Neural progenitor cell (in vitro differentiated cells): Measurements from ENCODE around the gene PRSS38. TPM values are rescaled to one million over a fixed set of nuclear protein-coding genes. Genes with fewer than 3 reads are reported as not detected.

Experiments
- DNase-seq: peaks from one replicate; pipeline ENCODE4 v3.0.0-alpha.2; 2016; ENCODE audit warnings: low spot score
- H2AFZ ChIP-seq: fragments of 200-600 bp; sonication (generic); replicated peaks from 2 replicates; pipeline ENCODE4 v1.6.1; 2016; ENCODE audit warnings: antibody characterized with exemption
- H3F3A ChIP-seq: fragments of 200-600 bp; sonication (generic); 2 replicates; pipeline ENCODE4 v1.6.1; 2016; ENCODE audit warnings: antibody characterized with exemption, low read depth
- H3K27ac ChIP-seq: fragments of 200-600 bp; sonication (generic); 2 replicates; pipeline ENCODE4 v1.5.1; 2016; ENCODE audit warnings: mild to moderate bottlenecking
- H3K27me3 ChIP-seq: fragments of 200-600 bp; sonication (generic); 2 replicates; pipeline ENCODE4 v1.6.1; 2016; ENCODE audit warnings: mild to moderate bottlenecking, moderate library complexity
- H3K36me3 ChIP-seq: fragments of 200-600 bp; sonication (generic); 2 replicates; pipeline ENCODE4 v1.5.1; 2016
- H3K4me1 ChIP-seq: fragments of 200-600 bp; sonication (generic); 2 replicates; pipeline ENCODE4 v1.6.1; 2016; ENCODE audit warnings: mixed run types
- H3K4me2 ChIP-seq: fragments of 200-600 bp; sonication (generic); 2 replicates; pipeline ENCODE4 v1.6.1; 2016
- H3K4me3 ChIP-seq: fragments of 200-600 bp; sonication (generic); 2 replicates; pipeline ENCODE4 v1.5.1; 2016
- H3K79me2 ChIP-seq: fragments of 200-600 bp; sonication (generic); 2 replicates; pipeline ENCODE4 v1.6.1; 2016; ENCODE audit warnings: low read depth
- H3K9ac ChIP-seq: fragments of 200-600 bp; sonication (generic); 2 replicates; pipeline ENCODE4 v1.6.1; 2016
- H3K9me3 ChIP-seq: fragments of 200-600 bp; sonication (generic); 2 replicates; pipeline ENCODE4 v1.5.1; 2016; ENCODE audit warnings: low read depth
- H4K20me1 ChIP-seq: fragments of 200-600 bp; sonication (generic); 2 replicates; pipeline ENCODE4 v1.6.1; 2016; ENCODE audit warnings: low read depth
- H3K27ac Mint-ChIP-seq: 3 replicates; pipeline ENCODE4 v1.8.0; 2021; ENCODE audit warnings: mixed read lengths
- H3K27me3 Mint-ChIP-seq: 2 replicates; pipeline ENCODE4 v1.8.0; 2022; ENCODE audit warnings: low read depth, mild to moderate bottlenecking, inconsistent platforms, moderate library complexity, mixed read lengths; ENCODE audit not compliant: insufficient read depth
- H3K36me3 Mint-ChIP-seq: 3 replicates; pipeline ENCODE4 v1.8.0; 2021; ENCODE audit warnings: mixed read lengths
- H3K4me1 Mint-ChIP-seq: 3 replicates; pipeline ENCODE4 v1.8.0; 2021; ENCODE audit warnings: mixed read lengths
- H3K4me3 Mint-ChIP-seq: 3 replicates; pipeline ENCODE4 v1.8.0; 2021; ENCODE audit warnings: mild to moderate bottlenecking, moderate library complexity, mixed read lengths
- H3K9me3 Mint-ChIP-seq: 3 replicates; pipeline ENCODE4 v1.8.0; 2020; ENCODE audit warnings: mixed read lengths
- EZH2 ChIP-seq: fragments of 200-600 bp; sonication (generic); IDR thresholded peaks from 2 replicates; pipeline ENCODE4 v1.6.1; 2017; ENCODE audit warnings: antibody characterized with exemption, mild to moderate bottlenecking, moderate library complexity
- EZH2phosphoT487 ChIP-seq: fragments of 200-600 bp; sonication (generic); IDR thresholded peaks from 2 replicates; pipeline ENCODE4 v1.6.1; 2017; ENCODE audit warnings: antibody characterized with exemption
- total RNA-seq: library from RNA; depleted of rRNA; stranded (reverse); fragments of >200 nt; gene quantifications from 2 replicates; pipeline ENCODE4 v1.2.3, GENCODE V29; 2015; ENCODE audit warnings: low replicate concordance
- TF ChIP-seq, protein P1 (sequence below): fragments of 200-600 bp; sonication (generic); IDR thresholded peaks from 2 replicates; pipeline ENCODE4 v1.5.1; 2017; ENCODE audit warnings: antibody characterized with exemption, mild to moderate bottlenecking

PRSS38 gene
- not detected in 2 replicates for total RNA-seq

DNA sequence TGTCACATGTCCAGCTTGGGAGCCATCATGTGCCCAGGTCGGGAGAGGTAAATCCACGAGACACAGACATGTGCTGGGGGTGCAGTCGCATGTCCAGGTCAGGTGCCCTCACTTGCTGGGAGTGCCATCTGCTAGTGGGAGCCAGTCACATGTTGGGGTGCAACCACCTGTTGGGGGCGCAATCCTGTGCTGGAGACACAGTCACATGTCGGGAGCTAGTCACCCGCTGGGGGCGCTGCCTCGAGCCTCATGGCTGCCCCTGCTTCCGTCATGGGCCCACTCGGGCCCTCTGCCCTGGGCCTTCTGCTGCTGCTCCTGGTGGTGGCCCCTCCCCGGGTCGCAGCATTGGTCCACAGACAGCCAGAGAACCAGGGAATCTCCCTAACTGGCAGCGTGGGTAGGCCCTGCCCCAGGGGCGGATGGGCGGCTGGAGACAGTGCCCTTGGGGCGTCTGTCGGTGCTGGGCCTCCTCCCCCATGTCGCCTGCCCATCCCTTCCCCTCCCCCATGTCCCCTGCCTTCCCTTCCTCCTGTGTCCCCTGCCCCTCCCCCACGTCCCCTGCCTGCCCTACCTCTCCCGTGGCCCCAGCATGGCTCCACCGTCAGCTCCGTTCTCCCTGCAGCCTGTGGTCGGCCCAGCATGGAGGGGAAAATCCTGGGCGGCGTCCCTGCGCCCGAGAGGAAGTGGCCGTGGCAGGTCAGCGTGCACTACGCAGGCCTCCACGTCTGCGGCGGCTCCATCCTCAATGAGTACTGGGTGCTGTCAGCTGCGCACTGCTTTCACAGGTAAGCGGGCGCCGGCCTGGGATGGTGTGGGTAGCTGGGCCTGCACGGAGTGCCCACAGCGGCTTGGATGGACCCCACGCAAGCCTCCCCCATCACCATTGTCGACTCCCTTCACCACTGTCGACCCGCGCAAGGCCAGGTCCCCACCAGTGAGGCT lies at the start of gene PRSS38:
Gene PRSS38, plus strand, starts transcription at position 208 of the 942 bp plus-strand sequence. Its CDS starts 42 bp downstream, at position 250.
- Mint-ChIP-seq H3K9me3 (peaks cover 25% of the 10 kb centered on the region), H3K27me3 (peaks cover 2% of the 10 kb centered on the region), H3K36me3 (peaks cover 2% of the 10 kb centered on the region), H3K4me3 (no peak within 1 kb of the TSS), H3K27ac (no peak within 1 kb of the TSS), H3K4me1 (no peaks in the 10 kb centered on the region)
- Histone ChIP-seq H3K4me3 (no peak within 1 kb of the TSS), H3K27ac (no peak within 1 kb of the TSS), H3K9ac (no peak within 1 kb of the TSS), H4K20me1 (no peaks in the 10 kb centered on the region), H3K27me3 (no peaks in the 10 kb centered on the region), H2AFZ (no peak within 1 kb of the TSS), H3K79me2 (no peaks in the 10 kb centered on the region), H3K4me1 (no peaks in the 10 kb centered on the region), H3K4me2 (no peak within 1 kb of the TSS), H3F3A (no peaks in the 10 kb centered on the region), H3K36me3 (no peaks in the 10 kb centered on the region), H3K9me3 (peaks cover 4% of the 10 kb centered on the region)
- DNase-seq, result no peak
- TF ChIP-seq EZH2 (no peak), EZH2phosphoT487 (no peak)

DNA sequence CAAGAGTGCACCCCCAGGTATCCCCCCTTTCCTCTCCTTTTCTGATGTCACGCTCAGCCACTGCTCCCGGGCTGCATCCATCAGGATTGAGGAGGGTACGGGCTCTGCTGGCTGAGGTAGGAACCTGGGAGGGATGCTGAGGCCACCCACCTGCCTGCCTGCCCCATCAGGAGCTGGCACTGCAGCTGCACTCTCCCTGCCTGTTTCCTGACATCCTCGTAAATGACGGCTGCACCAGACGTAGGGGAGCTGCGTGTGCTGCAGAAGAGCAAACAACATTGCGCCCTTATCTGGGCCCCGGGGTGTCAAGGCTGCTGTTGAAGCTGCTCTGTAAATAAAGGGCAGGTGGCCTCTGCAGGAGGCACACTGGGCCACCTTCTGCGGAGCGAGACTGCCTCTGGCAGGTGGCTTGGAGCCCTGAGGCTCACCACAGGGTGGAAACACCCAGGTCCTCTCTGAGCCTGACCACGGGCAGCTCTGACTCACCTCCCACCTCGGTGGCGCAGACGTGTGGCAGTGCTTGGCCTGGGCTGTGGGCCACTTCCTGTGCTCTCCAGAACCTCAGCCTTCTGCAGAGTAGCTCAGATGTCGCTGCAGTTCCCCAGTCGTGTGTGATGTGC lies 49.4 kb upstream of the PRSS38 start:
- Mint-ChIP-seq H3K4me1 (peaks cover 4% of the 10 kb centered on the region), H3K27ac (no peak overlapping the region), H3K4me3 (no peak overlapping the region), H3K27me3 (peaks cover 2% of the 10 kb centered on the region), H3K9me3 (no peaks in the 10 kb centered on the region), H3K36me3 (peaks cover 7% of the 10 kb centered on the region)
- Histone ChIP-seq H3K9ac (no peak overlapping the region), H3K9me3 (no peaks in the 10 kb centered on the region), H4K20me1 (peaks cover 34% of the 10 kb centered on the region), H3F3A (no peaks in the 10 kb centered on the region), H3K4me2 (no peak overlapping the region), H3K27me3 (no peaks in the 10 kb centered on the region), H3K79me2 (peaks cover 20% of the 10 kb centered on the region), H3K36me3 (no peaks in the 10 kb centered on the region), H3K4me1 (no peaks in the 10 kb centered on the region), H3K4me3 (no peak overlapping the region), H3K27ac (no peak overlapping the region), H2AFZ (no peak overlapping the region)
- TF ChIP-seq EZH2phosphoT487 (no peak), EZH2 (no peak)
- TF ChIP-seq, protein P1, sequence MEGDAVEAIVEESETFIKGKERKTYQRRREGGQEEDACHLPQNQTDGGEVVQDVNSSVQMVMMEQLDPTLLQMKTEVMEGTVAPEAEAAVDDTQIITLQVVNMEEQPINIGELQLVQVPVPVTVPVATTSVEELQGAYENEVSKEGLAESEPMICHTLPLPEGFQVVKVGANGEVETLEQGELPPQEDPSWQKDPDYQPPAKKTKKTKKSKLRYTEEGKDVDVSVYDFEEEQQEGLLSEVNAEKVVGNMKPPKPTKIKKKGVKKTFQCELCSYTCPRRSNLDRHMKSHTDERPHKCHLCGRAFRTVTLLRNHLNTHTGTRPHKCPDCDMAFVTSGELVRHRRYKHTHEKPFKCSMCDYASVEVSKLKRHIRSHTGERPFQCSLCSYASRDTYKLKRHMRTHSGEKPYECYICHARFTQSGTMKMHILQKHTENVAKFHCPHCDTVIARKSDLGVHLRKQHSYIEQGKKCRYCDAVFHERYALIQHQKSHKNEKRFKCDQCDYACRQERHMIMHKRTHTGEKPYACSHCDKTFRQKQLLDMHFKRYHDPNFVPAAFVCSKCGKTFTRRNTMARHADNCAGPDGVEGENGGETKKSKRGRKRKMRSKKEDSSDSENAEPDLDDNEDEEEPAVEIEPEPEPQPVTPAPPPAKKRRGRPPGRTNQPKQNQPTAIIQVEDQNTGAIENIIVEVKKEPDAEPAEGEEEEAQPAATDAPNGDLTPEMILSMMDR, result no peak
- DNase-seq, result no peak

DNA sequence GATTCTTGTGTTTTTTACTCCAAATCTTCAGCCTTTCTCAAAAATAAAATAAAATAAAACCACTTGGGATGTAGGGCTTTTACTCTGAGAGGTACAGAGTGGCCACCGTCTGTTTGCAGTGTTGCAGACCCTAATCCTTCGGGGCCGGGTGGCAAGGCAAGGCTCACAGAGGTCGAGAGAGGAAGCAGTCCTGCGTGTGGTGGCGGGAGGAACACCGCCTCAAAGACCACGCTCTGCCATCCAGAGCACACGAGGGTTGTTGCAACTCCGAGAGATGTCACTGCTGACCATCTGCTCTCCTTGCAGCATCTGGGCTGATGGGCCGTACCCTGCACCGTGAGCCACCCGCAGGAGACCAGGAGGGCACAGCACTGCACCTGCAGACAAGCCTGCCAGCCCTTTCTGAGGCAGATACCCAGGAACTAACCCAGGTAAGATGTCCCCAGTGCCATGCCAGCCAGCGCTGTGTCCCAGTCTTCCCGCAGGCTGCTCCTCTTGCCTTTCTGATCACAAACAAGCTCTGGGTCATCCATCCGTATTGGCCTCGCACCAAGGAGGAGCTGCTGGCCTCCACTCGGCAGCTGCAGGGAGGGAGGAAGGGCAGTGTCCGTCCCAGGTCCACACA lies 48.7 kb upstream of the PRSS38 start:
- TF ChIP-seq EZH2 (no peak), EZH2phosphoT487 (no peak)
- TF ChIP-seq, protein P1, result no peak
- Mint-ChIP-seq H3K4me3 (no peak overlapping the region), H3K9me3 (no peaks in the 10 kb centered on the region), H3K4me1 (peaks cover 2% of the 10 kb centered on the region), H3K36me3 (peaks cover 7% of the 10 kb centered on the region), H3K27me3 (peaks cover 2% of the 10 kb centered on the region), H3K27ac (no peak overlapping the region)
- H3K9me3 ChIP-seq, result no peaks in the 10 kb centered on the region
- no peak overlapping the region for H3K4me3 ChIP-seq
- no peak overlapping the region for H2AFZ ChIP-seq
- H3K4me1 ChIP-seq, result no peaks in the 10 kb centered on the region
- DNase-seq, result no peak
- H3K36me3 ChIP-seq, result no peaks in the 10 kb centered on the region
- H3K27ac ChIP-seq, result no peak overlapping the region
- H3F3A ChIP-seq, result no peaks in the 10 kb centered on the region
- peaks cover 20% of the 10 kb centered on the region for H3K79me2 ChIP-seq
- H3K4me2 ChIP-seq, result no peak overlapping the region
- no peaks in the 10 kb centered on the region for H3K27me3 ChIP-seq
- H3K9ac ChIP-seq, result no peak overlapping the region
- H4K20me1 ChIP-seq, result peaks cover 34% of the 10 kb centered on the region
